Measurements from ENCODE around the gene MYPN. TPM values are rescaled to one million over a fixed set of nuclear protein-coding genes. Genes with fewer than 3 reads are reported as not detected.

MYPN gene
- total and polyA plus RNA-seq, 4 donors, result 0.01 to 0.08 (median 0.03) TPM; not detected in 1

DNA sequence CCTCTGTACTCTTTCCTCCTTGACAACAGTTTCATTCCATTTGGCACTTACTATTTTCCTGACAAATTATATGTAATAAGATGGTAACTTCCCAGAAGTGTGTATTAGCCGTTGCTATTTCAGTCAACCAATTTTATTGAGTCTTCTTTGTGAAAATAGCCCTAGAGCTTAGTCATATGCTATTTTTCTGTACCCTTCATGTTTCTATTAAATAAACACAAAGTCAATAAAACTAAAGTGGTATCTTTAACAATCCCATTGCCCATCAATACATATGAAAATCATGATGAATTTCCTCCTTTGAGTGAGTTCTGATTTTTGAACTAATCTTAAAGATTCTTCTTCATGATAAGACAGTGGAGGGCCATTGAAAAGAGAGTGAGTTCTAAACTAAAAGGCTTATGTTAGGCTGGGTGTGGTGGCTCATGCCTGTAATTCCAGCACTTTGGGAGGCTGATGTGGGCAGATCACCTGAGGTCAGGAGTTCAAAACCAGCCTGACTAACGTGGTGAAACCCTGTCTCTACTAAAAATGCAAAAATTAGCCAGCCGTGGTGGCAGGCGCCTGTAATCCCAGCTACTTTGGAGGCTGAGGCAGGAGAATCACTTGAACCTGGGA is 5.9 kb upstream of the MYPN start:
- Histone ChIP-seq H3K27ac (ENCODE audit: low read depth in 1 of 2, low read length in 2 of 2) (no peak overlapping the region), H3K9ac (ENCODE audit: low read depth in 1 of 2, low read length in 2 of 2) (no peak overlapping the region), H3K4me3 (ENCODE audit: low read depth in 1 of 3, low read length in 3 of 3) (no peak overlapping the region), H3K27me3 (ENCODE audit: control insufficient read depth in 4 of 4, insufficient read depth in 4 of 4, low read length in 3 of 4) (no peaks in the 10 kb centered on the region), H3K4me1 (ENCODE audit: control insufficient read depth in 4 of 4, insufficient read depth in 4 of 4, low read length in 3 of 4) (no peaks in the 10 kb centered on the region), H3K9me3 (ENCODE audit: control insufficient read depth in 4 of 4, low read length in 3 of 4) (no peaks in the 10 kb centered on the region), H3K36me3 (ENCODE audit: control insufficient read depth in 4 of 4, insufficient read depth in 3 of 4, low read depth in 1 of 4, low read length in 3 of 4) (no peaks in the 10 kb centered on the region)
- WGBS, result 87% methylated on average over 4 of the region's 4 CpGs
- TF ChIP-seq EGR1 (IDR thresholded peaks at IDR 0.05; ENCODE audit: low read depth in 2 of 2) (no peak), HNF4A (conservative IDR thresholded peaks at IDR 0.05) (no peak), JUND (IDR thresholded peaks at IDR 0.05) (no peak), FOXA1 (IDR thresholded peaks at IDR 0.05) (no peak), GABPA (IDR thresholded peaks at IDR 0.05 in 1 of 2, conservative IDR thresholded peaks at IDR 0.05 in 1 of 2) (no peak), HNF4G (IDR thresholded peaks at IDR 0.05) (no peak), TAF1 (conservative IDR thresholded peaks at IDR 0.05) (no peak), SP1 (IDR thresholded peaks at IDR 0.05) (no peak), YY1 (IDR thresholded peaks at IDR 0.05) (no peak)
- TF ChIP-seq, protein P1, sequence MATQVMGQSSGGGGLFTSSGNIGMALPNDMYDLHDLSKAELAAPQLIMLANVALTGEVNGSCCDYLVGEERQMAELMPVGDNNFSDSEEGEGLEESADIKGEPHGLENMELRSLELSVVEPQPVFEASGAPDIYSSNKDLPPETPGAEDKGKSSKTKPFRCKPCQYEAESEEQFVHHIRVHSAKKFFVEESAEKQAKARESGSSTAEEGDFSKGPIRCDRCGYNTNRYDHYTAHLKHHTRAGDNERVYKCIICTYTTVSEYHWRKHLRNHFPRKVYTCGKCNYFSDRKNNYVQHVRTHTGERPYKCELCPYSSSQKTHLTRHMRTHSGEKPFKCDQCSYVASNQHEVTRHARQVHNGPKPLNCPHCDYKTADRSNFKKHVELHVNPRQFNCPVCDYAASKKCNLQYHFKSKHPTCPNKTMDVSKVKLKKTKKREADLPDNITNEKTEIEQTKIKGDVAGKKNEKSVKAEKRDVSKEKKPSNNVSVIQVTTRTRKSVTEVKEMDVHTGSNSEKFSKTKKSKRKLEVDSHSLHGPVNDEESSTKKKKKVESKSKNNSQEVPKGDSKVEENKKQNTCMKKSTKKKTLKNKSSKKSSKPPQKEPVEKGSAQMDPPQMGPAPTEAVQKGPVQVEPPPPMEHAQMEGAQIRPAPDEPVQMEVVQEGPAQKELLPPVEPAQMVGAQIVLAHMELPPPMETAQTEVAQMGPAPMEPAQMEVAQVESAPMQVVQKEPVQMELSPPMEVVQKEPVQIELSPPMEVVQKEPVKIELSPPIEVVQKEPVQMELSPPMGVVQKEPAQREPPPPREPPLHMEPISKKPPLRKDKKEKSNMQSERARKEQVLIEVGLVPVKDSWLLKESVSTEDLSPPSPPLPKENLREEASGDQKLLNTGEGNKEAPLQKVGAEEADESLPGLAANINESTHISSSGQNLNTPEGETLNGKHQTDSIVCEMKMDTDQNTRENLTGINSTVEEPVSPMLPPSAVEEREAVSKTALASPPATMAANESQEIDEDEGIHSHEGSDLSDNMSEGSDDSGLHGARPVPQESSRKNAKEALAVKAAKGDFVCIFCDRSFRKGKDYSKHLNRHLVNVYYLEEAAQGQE (IDR thresholded peaks at IDR 0.05), result no peak
- TF ChIP-seq, protein P2, sequence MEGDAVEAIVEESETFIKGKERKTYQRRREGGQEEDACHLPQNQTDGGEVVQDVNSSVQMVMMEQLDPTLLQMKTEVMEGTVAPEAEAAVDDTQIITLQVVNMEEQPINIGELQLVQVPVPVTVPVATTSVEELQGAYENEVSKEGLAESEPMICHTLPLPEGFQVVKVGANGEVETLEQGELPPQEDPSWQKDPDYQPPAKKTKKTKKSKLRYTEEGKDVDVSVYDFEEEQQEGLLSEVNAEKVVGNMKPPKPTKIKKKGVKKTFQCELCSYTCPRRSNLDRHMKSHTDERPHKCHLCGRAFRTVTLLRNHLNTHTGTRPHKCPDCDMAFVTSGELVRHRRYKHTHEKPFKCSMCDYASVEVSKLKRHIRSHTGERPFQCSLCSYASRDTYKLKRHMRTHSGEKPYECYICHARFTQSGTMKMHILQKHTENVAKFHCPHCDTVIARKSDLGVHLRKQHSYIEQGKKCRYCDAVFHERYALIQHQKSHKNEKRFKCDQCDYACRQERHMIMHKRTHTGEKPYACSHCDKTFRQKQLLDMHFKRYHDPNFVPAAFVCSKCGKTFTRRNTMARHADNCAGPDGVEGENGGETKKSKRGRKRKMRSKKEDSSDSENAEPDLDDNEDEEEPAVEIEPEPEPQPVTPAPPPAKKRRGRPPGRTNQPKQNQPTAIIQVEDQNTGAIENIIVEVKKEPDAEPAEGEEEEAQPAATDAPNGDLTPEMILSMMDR (IDR thresholded peaks at IDR 0.05; ENCODE audit: low read depth, low read length, missing input control), result no peak
- TF ChIP-seq, protein P3, sequence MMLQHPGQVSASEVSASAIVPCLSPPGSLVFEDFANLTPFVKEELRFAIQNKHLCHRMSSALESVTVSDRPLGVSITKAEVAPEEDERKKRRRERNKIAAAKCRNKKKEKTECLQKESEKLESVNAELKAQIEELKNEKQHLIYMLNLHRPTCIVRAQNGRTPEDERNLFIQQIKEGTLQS (IDR thresholded peaks at IDR 0.05), result no peak
- no peak for DNase-seq (ENCODE audit: low spot score)

DNA sequence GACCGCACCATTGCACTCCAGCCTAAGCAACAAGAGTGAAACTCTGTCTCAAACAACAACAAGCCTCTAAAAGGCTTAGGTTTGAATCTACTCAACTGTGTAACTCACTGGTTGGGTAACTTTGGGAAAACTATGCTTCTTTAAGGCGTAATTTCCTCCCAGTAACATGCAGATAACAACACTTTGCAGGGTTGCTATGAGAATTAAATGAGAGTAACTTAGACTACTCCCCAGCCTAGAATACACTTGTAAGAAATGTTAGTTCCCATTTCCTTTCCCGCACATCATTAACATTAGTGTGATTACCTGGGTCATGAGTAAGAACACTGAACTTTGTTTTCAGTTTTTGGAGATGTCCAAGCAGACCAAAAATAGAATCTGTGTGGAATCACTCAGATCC is 5.4 kb upstream of the MYPN start:
- Histone ChIP-seq H3K9me3 (ENCODE audit: control insufficient read depth in 4 of 4, low read length in 3 of 4) (no peaks in the 10 kb centered on the region), H3K27ac (ENCODE audit: low read depth in 1 of 2, low read length in 2 of 2) (no peak overlapping the region), H3K27me3 (ENCODE audit: control insufficient read depth in 4 of 4, insufficient read depth in 4 of 4, low read length in 3 of 4) (no peaks in the 10 kb centered on the region), H3K4me3 (ENCODE audit: low read depth in 1 of 3, low read length in 3 of 3) (no peak overlapping the region), H3K4me1 (ENCODE audit: control insufficient read depth in 4 of 4, insufficient read depth in 4 of 4, low read length in 3 of 4) (no peaks in the 10 kb centered on the region), H3K9ac (ENCODE audit: low read depth in 1 of 2, low read length in 2 of 2) (no peak overlapping the region), H3K36me3 (ENCODE audit: control insufficient read depth in 4 of 4, insufficient read depth in 3 of 4, low read depth in 1 of 4, low read length in 3 of 4) (no peaks in the 10 kb centered on the region)
- no peak for DNase-seq (ENCODE audit: low spot score)
- 98% methylated on average over 3 of the region's 3 CpGs for WGBS
- TF ChIP-seq, protein P1 (IDR thresholded peaks at IDR 0.05), result no peak
- no peak for TF ChIP-seq EGR1 (IDR thresholded peaks at IDR 0.05; ENCODE audit: low read depth in 2 of 2)
